Thoracic aorta endothelial cell (primary cell): ENCODE data around the gene MEGF11. TPM values are rescaled to one million over a fixed set of nuclear protein-coding genes. Genes with fewer than 3 reads are reported as not detected.

Experiments
- small RNA-seq: library from RNA; depleted of rRNA; stranded (forward); fragments of <200 nt; gene quantifications from one replicate; pipeline ENCODE3, GENCODE V24; 2012
- total RNA-seq: library from RNA; depleted of rRNA; stranded (reverse); fragments of >200 nt; gene quantifications from 2 replicates; pipeline ENCODE4 v1.2.3, GENCODE V29; 2012

MEGF11 gene
- total RNA-seq, result under 0.01 TPM in 1 of 2 replicates, not detected in the other

GRCh38 chr15:66253418-66254088, at the start of gene MEGF11:
MEGF11 (minus strand) TSS chr15:66253750; CDS start chr15:66128403, 125,347 bp downstream.

GRCh38 chr15:66293419-66294156, 40.0 kb upstream of the MEGF11 start, which contains the start of gene DIS3L:
DIS3L (plus strand) TSS chr15:66293568; CDS start chr15:66293597, 29 bp downstream.

GRCh38 chr15:65869126-65869953, 384.2 kb downstream of the MEGF11 start, which contains the start of gene RAB11A:
RAB11A (plus strand) TSS chr15:65869491; CDS start chr15:65869586, 95 bp downstream.

Small RNA genes lying within 50 kb of the gene (small RNA-seq; reads per million reads assigned to genes)
- gene MIR4311, result not detected

Other genes with a start within 250 kb of the MEGF11 start
- 23.5 and 53.4 TPM in 2 replicates for gene DIS3L, start 39.8 kb upstream of the MEGF11 start, total RNA-seq
- gene TIPIN, start 102.9 kb upstream of the MEGF11 start, total RNA-seq, result 16.9 and 18.8 TPM in 2 replicates
- 72.5 and 80.6 TPM in 2 replicates for gene MAP2K1, start 133.2 kb upstream of the MEGF11 start, total RNA-seq
- 11.2 and 12.0 TPM in 2 replicates for gene SNAPC5, start 244.0 kb upstream of the MEGF11 start, total RNA-seq